NCI-H524 (cell line): ENCODE measurements around the gene MZT2B.
"Not testable (repeated sequence)": the region's sequence is repeated elsewhere in the genome, so short reads cannot be mapped to it uniquely, and the experiment has no call there.

Experiments used
- DNase-seq, 2 experiments: peaks; one replicate each; lab custom pipeline; 2025; lab: John Stamatoyannopoulos, UW

Gene MZT2B

GRCh38 chr2:130219147-130219546 is 37.1 kb downstream of the MZT2B start:
- not testable (repeated sequence) for DNase-seq

GRCh38 chr2:130220505-130220904 is 38.4 kb downstream of the MZT2B start:
- not testable (repeated sequence) for DNase-seq

GRCh38 chr2:130222523-130222922 is 40.5 kb downstream of the MZT2B start:
- DNase-seq, result not testable (repeated sequence)

GRCh38 chr2:130228005-130228404 is 45.9 kb downstream of the MZT2B start:
- DNase-seq, result not testable (repeated sequence)

GRCh38 chr2:130228467-130229160 is 46.6 kb downstream of the MZT2B start:
- not testable (repeated sequence) for DNase-seq

GRCh38 chr2:130229161-130229510 is 47.1 kb downstream of the MZT2B start:
- not testable (repeated sequence) for DNase-seq

- not testable (repeated sequence) for DNase-seq
Observed at GRCh38 chr2:130230376-130230775, 48.3 kb downstream of the MZT2B start.

- DNase-seq, result not testable (repeated sequence)
Observed at GRCh38 chr2:130230907-130231306, 48.8 kb downstream of the MZT2B start.

- DNase-seq, result no peak
Observed at GRCh38 chr2:130231656-130232055, 49.6 kb downstream of the MZT2B start.

- not testable (repeated sequence) for DNase-seq
Observed at GRCh38 chr2:130233066-130233465, 51.0 kb downstream of the MZT2B start.

- not testable (repeated sequence) for DNase-seq
Observed at GRCh38 chr2:130239581-130239980, 57.5 kb downstream of the MZT2B start.
